Panc1 (cell line): ENCODE measurements around the gene CCDC9. TPM values are rescaled to one million over a fixed set of nuclear protein-coding genes. Genes with fewer than 3 reads are reported as not detected.

ENCODE experiments used
- ATAC-seq: fragments of 200-7000 bp; cut with Tn5 transposase; 2 replicates; pipeline ENCODE4 v1.9.1; 2020; ENCODE audit warnings: mild to moderate bottlenecking, moderate library complexity
- BruUV-seq: library from RNA; stranded (reverse); fragments of 400-500 nt; replicated peaks from 2 replicates; lab custom pipeline; 2021; lab: Mats Ljungman, UMichigan
- CTCF ChIA-PET: fragments of 300-600 bp; sonication (Branson Sonifier 250); formaldehyde crosslinking; loops from one replicate; lab custom pipeline; 2022; ENCODE audit warnings: antibody characterized with exemption; lab: Charles Lee
- POLR2A ChIA-PET: fragments of 300-600 bp; sonication (Branson Sonifier 250); formaldehyde crosslinking; loops from one replicate; lab custom pipeline; 2022; ENCODE audit warnings: antibody characterized with exemption; lab: Charles Lee
- DNase-seq: peaks from one replicate; pipeline ENCODE4 v3.0.0-alpha.2; 2010; ENCODE audit warnings: low read depth, low spot score
- H3K27ac ChIP-seq: 2 replicates; pipeline ENCODE4 v1.5.1; 2011; ENCODE audit warnings: mild to moderate bottlenecking, low read length, inconsistent platforms
- H3K27me3 ChIP-seq: fragments of 200-500 bp; sonication (Bioruptor generic); 2 replicates; pipeline ENCODE4 v1.6.0; 2014; ENCODE audit warnings: low read length, inconsistent platforms; ENCODE audit not compliant: control insufficient read depth, insufficient read depth
- H3K36me3 ChIP-seq: fragments of 200-500 bp; sonication (Bioruptor generic); 2 replicates; pipeline ENCODE4 v1.5.1; 2014; ENCODE audit warnings: inconsistent platforms, mild to moderate bottlenecking, low read length, moderate library complexity; ENCODE audit not compliant: control insufficient read depth, insufficient read depth
- H3K4me1 ChIP-seq: 2 replicates; pipeline ENCODE4 v1.5.1; 2011; ENCODE audit warnings: inconsistent platforms, mild to moderate bottlenecking, low read length, moderate library complexity; ENCODE audit not compliant: control insufficient read depth, insufficient read depth
- H3K4me3 ChIP-seq, 2 experiments: 2 replicates each; pipeline ENCODE4 v1.5.1; 2011 to 2012; ENCODE audit warnings: low read depth in 2 of 2, low read length in 2 of 2, mild to moderate bottlenecking in 2 of 2, inconsistent platforms in 1 of 2, moderate library complexity in 1 of 2
- H3K9me3 ChIP-seq: fragments of 200-500 bp; sonication (Bioruptor generic); 2 replicates; pipeline ENCODE4 v1.5.1; 2014; ENCODE audit warnings: low read depth, mild to moderate bottlenecking, inconsistent platforms, low read length, moderate library complexity; ENCODE audit not compliant: control insufficient read depth, insufficient read depth
- POLR2AphosphoS5 ChIP-seq: IDR thresholded peaks from 2 replicates; pipeline ENCODE4 v1.6.1; 2012; ENCODE audit warnings: mild to moderate bottlenecking, low read depth, low read length, moderate library complexity
- SIN3A ChIP-seq: IDR thresholded peaks from 2 replicates; pipeline ENCODE4 v1.6.1; 2012; ENCODE audit warnings: low read depth, mild to moderate bottlenecking, low read length, moderate library complexity, borderline replicate concordance; ENCODE audit not compliant: insufficient read depth
- TCF7L2 ChIP-seq: IDR thresholded peaks from 2 replicates; pipeline ENCODE4 v1.6.1; 2011; ENCODE audit warnings: mild to moderate bottlenecking, low read depth, low read length, inconsistent platforms
- in situ Hi-C: cut with HindIII; loops from 2 replicates; pipeline ENCODE4 v1.10.0; 2016; ENCODE audit warnings: low sequenced_read_pairs, low pct_unique_long_range_greater_than_20kb
- intact Hi-C: fragments of 100-400 bp; cut with micrococcal nuclease; formaldehyde crosslinking; loops from one replicate; pipeline ENCODE4 v1.10.0; 2022; ENCODE audit not compliant: unreplicated experiment
- total RNA-seq: library from RNA; stranded (reverse); gene quantifications from one replicate; pipeline ENCODE4 v1.2.1, GENCODE V29; 2021; ENCODE audit not compliant: unreplicated experiment
- TF ChIP-seq, protein P1 (sequence below): fragments of 450-650 bp; IDR thresholded peaks from 2 replicates; pipeline ENCODE4 v1.5.1; 2017; ENCODE audit warnings: mild to moderate bottlenecking
- TF ChIP-seq, protein P2 (sequence below), 2 experiments: IDR thresholded peaks; 2 replicates each; pipeline ENCODE4 v1.6.1; 2011 to 2012; ENCODE audit warnings: low read depth in 2 of 2, control low read depth in 1 of 2, low read length in 1 of 2, mild to moderate bottlenecking in 1 of 2, moderate library complexity in 1 of 2; ENCODE audit not compliant: insufficient read depth in 1 of 2

The CCDC9 gene
- total RNA-seq, 1 experiment from 2014 or later = 29.2 TPM

DNA sequence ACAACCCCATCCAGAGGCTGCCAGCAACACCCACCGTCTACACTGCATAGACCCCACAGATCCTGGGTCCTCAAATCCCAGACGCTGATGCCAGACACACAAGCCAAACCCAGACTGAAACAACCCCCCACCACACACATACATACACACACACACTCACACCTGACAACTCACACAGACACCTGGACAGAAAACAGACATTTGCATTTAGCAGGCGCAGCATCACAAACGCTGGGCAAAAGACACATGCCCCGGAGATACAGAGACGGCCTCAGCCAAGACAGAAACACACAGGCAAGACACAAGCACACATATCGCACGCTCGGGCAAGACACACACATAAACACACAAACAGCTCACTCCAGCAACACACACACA lies 26.7 kb upstream of the CCDC9 start:
- peak overlapping the region; percentile 59 for H3K27ac ChIP-seq
- no peak for DNase-seq
- no peak for ATAC-seq
- H3K36me3 ChIP-seq = no peaks in the 10 kb centered on the region; the same call in 1 of the 2 replicates
- no peaks in the 10 kb centered on the region for H3K27me3 ChIP-seq
- H3K9me3 ChIP-seq = no peaks in the 10 kb centered on the region
- peak overlapping the region; percentile 65 to 78 for H3K4me3 ChIP-seq
- ChIA-PET CTCF (no interaction called here), POLR2A (no interaction called here)
- TF ChIP-seq SIN3A = no peak
- BruUV-seq = TSS peak; percentile 87
- peaks cover 20% of the 10 kb centered on the region for H3K4me1 ChIP-seq
- in situ Hi-C loops (no loop called here), intact Hi-C loops (loop anchor here (10.0 kb wide), 1 partner anchor 185 kb away; the partner anchor contains the start of gene TMEM160)

DNA sequence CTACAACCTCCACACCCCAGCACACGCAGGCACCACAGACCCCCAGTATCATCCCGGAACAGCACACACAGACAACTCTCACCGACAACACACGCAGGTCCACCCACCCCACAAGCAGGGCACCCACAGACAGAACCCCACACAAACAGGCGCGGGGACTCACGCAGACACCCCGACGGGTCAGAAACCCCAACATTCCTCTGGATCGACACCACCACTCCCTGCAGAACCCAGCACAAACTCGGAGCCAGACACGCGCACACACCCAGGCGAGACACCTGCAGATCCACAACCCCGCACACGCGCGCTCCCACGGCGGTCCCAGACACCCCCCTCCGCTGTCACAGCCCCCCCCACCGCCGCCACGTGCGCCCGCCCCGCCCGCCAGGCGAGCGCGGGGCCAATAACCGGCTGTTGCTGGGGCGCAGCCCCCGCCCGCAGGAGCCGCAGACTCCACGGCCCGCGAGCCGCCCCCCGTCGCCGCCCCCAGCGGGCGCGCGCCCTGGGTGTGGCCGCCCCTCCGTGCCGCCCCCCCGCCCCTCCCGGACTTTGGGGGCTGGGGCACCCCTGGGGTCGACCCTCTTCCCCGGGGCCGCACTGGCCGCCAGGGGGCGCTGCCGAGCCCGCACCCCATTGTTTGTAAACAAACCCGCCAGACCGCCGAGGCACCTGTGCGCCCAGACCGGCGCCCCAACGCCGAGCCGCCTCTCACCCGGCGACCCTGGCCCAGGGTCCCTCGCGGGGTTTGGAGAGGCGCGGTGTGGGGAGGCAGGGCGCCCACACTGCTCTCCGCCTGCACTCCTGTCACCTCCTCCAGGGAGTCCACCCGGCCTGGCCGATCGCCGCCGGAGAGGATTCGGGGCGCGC lies 26.0 kb upstream of the CCDC9 start:
- no peaks in the 10 kb centered on the region for H3K9me3 ChIP-seq
- in situ Hi-C loops = no loop called here
- ChIA-PET POLR2A (no interaction called here), CTCF (no interaction called here)
- H3K4me1 ChIP-seq = peaks cover 20% of the 10 kb centered on the region
- H3K27me3 ChIP-seq = no peaks in the 10 kb centered on the region
- DNase-seq = no peak
- BruUV-seq = no TSS peak
- H3K4me3 ChIP-seq = peak overlapping the region; percentile 65 to 78
- intact Hi-C loops = no loop called here
- no peak for ATAC-seq
- H3K36me3 ChIP-seq = no peaks in the 10 kb centered on the region; the same call in 1 of the 2 replicates
- TF ChIP-seq SIN3A = peak; percentile 77
- TF ChIP-seq, protein P1, sequence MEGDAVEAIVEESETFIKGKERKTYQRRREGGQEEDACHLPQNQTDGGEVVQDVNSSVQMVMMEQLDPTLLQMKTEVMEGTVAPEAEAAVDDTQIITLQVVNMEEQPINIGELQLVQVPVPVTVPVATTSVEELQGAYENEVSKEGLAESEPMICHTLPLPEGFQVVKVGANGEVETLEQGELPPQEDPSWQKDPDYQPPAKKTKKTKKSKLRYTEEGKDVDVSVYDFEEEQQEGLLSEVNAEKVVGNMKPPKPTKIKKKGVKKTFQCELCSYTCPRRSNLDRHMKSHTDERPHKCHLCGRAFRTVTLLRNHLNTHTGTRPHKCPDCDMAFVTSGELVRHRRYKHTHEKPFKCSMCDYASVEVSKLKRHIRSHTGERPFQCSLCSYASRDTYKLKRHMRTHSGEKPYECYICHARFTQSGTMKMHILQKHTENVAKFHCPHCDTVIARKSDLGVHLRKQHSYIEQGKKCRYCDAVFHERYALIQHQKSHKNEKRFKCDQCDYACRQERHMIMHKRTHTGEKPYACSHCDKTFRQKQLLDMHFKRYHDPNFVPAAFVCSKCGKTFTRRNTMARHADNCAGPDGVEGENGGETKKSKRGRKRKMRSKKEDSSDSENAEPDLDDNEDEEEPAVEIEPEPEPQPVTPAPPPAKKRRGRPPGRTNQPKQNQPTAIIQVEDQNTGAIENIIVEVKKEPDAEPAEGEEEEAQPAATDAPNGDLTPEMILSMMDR = peak; percentile 96
- TF ChIP-seq TCF7L2 = no peak
- TF ChIP-seq, protein P2, sequence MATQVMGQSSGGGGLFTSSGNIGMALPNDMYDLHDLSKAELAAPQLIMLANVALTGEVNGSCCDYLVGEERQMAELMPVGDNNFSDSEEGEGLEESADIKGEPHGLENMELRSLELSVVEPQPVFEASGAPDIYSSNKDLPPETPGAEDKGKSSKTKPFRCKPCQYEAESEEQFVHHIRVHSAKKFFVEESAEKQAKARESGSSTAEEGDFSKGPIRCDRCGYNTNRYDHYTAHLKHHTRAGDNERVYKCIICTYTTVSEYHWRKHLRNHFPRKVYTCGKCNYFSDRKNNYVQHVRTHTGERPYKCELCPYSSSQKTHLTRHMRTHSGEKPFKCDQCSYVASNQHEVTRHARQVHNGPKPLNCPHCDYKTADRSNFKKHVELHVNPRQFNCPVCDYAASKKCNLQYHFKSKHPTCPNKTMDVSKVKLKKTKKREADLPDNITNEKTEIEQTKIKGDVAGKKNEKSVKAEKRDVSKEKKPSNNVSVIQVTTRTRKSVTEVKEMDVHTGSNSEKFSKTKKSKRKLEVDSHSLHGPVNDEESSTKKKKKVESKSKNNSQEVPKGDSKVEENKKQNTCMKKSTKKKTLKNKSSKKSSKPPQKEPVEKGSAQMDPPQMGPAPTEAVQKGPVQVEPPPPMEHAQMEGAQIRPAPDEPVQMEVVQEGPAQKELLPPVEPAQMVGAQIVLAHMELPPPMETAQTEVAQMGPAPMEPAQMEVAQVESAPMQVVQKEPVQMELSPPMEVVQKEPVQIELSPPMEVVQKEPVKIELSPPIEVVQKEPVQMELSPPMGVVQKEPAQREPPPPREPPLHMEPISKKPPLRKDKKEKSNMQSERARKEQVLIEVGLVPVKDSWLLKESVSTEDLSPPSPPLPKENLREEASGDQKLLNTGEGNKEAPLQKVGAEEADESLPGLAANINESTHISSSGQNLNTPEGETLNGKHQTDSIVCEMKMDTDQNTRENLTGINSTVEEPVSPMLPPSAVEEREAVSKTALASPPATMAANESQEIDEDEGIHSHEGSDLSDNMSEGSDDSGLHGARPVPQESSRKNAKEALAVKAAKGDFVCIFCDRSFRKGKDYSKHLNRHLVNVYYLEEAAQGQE (IDR thresholded peaks at IDR 0.05; ENCODE audit: insufficient read depth in 1 of 2, low read depth in 2 of 2, low read length in 1 of 2) = no peak
- no peak for TF ChIP-seq POLR2AphosphoS5
- peak overlapping the region; percentile 59 for H3K27ac ChIP-seq

DNA sequence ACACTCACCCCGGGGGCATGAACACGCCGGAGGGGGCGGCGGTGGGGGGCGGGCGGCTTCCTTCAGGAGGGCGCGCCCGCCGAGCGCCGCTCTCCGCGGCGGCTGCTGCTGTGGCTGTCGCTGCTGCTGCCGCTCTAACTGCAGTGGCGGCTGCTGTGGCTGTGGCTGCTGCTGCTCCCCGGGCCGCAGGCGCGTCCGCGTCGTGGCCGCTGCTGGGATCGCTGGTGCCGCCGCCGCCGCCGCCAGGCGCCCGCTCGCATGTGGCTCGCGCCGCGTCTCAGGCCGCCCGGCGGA lies 25.5 kb upstream of the CCDC9 start, which contains the start of gene BBC3:
Gene BBC3 (minus strand): TSS at position 279 of the 294 bp plus-strand sequence. CDS start 2,768 bp downstream, outside the sequence.
- in situ Hi-C loops = no loop called here

More for the DNA sequence above, 25.5 kb upstream of the CCDC9 start, which contains the start of gene BBC3:
- Histone ChIP-seq H3K36me3 (no peaks in the 10 kb centered on the region; the same call in 1 of the 2 replicates), H3K4me1 (peaks cover 17% of the 10 kb centered on the region), H3K4me3 (peak within 1 kb of the TSS; percentile 65 to 78), H3K27ac (peak within 1 kb of the TSS; percentile 59), H3K27me3 (no peaks in the 10 kb centered on the region), H3K9me3 (no peaks in the 10 kb centered on the region)
- ATAC-seq (no peak), DNase-seq (no peak)
- TF ChIP-seq POLR2AphosphoS5 (no peak), SIN3A (no peak), TCF7L2 (no peak)
- TF ChIP-seq, protein P1 = no peak
- TF ChIP-seq, protein P2 (IDR thresholded peaks at IDR 0.05; ENCODE audit: insufficient read depth in 1 of 2, low read depth in 2 of 2, low read length in 1 of 2) = no peak
- CTCF ChIA-PET = no interaction called here
- no TSS peak for BruUV-seq
- POLR2A ChIA-PET = no interaction called here
- intact Hi-C loops = no loop called here
